SW 1271 (cell line): ENCODE data around the gene NTM.
"Not testable (repeated sequence)": the region's sequence is repeated elsewhere in the genome, so short reads cannot be mapped to it uniquely, and the experiment has no call there.

Source experiments
- DNase-seq, 2 experiments: peaks; one replicate each; lab custom pipeline; 2025; lab: John Stamatoyannopoulos, UW

NTM gene

DNA sequence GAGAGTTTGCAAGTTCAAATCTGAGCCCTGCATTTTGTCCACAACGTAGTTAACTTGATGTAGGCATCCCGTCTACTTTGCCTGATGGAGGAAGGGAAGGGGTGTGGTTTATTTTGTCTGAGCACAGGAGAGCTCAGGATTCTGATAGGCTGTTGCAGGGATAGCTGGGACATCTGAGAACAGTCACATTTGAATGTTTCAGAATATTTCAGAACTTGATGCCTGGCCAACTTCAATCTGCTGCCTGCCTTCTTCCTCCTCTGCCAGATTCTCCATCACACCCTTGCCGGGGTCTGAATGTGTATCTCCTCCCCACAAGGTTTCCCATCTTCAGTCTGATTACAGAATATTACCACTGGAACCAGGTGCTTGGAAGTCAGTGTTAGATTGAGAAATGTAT, 51.6 kb downstream of the NTM start:
- DNase-seq = no peak

DNA sequence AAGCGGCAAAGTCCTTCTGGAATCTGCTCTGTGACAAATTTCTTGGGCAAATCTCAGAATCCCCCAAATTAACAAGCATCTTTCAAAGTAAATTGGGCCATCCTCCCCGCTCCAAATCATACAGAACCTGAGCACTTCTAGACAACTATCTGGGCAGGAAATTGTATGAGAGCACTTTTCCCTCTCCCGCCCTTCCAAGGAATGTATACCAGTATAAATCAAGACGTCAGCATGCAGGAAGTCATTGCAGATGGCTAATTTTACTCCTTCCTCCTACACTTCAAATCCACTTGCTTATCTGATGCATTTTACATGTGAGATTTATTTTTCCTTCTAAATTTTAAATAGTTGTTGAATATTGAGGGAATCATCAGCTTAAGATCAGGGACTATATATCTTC, 52.1 kb downstream of the NTM start:
- peak in 1 of 2 experiments; percentile 13 for DNase-seq

- DNase-seq = peak in 1 of 2 experiments; percentile 13
Measured at GRCh38 chr11:131423688-131424087, 53.3 kb downstream of the NTM start.

- DNase-seq = not testable (repeated sequence)
Measured at GRCh38 chr11:131424257-131424876, 54.0 kb downstream of the NTM start.

GRCh38 chr11:131425285-131425684, 54.9 kb downstream of the NTM start:
- no peak for DNase-seq

DNA sequence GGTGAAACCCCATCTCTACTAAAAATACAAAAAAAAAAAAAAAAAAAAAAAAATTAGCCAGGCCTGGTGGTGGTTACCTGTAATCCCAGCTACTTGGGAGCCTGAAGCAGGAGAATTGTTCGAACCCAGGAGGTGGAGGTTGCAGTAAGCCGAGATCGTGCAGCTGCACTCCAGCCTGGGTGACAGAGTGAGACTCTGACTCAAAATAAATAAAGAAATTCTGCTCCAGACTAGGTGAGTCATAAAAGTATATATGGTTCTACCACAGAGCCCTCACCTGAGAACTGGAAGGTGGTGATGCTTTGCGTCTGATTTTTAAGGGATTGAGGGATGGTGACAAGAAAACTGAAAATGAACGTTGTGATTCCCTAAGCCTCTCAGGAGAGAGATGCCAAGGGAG, 58.4 kb downstream of the NTM start:
- no peak for DNase-seq

DNA sequence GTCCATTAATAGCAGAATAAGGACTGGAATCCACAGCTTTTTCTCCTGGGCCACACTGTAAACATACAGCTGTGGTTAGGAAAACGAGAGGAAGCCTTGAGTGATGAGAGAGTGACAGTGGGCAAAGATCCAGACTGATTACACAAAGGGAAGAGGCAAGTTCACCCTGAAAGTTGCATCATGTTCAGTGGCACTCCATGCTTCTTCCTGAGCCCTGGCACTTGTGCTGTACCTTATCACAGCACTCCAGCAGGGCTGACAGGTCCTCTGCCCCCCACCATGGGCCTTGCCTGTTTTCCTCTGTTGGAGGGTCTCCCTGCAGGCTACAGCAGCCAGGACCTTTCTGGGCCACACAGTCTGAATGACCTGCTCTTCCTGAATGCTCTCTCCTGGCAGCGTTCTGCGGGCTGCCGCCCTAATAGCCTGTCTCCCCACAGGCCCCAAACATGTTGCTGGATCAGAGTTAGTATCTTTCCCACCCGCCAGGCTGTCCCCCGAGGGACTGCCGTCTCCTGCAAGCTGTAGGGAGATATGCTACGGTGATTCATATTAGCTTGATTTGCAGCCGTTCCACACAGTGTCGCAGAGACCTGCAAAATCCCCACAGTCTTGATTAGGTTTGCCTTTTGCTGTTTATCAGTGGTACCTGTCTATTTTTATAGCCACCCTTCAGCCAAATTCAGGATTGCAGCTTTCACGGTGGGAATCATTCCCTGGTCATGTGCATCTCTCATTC, 60.2 kb downstream of the NTM start:
- DNase-seq = no peak

DNA sequence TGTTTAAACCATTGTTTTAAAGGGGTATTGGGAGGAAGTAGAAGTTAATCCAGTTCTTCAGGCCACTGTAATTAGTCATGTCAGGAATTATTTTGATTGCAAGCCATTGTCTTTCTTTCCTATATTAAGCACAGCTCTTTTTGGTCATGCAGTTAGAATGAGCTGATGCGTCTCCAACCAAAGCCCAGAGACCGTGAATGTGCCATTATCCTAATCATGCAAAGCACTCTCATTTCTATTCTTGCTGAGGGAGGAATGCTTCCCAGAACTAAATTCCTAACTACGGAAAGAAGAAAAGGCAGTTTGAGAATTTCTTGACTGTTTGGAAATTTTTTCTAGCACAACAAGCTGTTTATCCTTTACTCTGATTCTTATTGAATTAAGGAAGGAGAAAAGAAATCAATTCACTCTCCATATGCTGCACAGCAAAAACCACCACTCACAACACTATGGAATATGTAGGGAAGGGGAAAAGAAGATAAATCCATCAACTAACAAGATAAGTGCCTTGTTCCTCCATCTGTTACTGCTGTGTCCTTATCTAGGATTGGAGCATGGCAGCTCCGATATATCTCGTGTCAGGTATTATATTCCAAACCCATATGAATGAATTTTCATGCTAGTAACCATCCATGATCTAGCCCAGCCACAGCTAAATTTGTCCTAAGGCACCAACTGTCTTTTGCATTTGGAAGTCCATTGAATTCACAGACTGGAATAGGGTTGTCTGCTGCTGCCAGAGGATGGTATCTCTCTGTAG, 70.8 kb downstream of the NTM start:
- no peak for DNase-seq

GRCh38 chr11:131446590-131447275, 76.3 kb downstream of the NTM start:
- DNase-seq = no peak

DNA sequence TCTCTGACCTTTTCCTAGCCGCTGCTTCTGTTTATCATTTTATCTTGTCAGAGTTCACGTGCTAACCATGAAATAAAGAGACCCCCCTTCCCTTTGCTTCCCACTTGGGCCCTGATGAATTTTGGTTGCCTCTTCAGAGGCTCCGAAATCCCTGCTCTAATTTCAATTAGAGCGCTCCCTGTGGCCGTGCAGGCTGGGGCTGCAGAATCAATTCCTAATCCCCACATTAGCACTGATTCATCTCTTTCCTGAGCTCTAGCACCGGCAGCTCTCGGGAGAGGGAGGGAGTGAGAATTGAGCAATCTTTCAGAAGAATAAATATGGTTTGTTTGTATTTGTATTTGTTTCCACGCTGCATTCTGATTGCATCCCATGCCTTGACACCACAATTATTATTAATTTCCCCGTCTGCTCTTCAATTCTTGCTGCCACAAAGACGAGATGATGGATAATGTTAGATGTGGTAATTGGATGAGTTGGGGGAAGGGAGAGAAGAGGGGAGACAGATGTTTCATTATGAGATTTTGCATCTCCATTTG, 76.9 kb downstream of the NTM start:
- DNase-seq = no peak

GRCh38 chr11:131447898-131448297, 77.5 kb downstream of the NTM start:
- DNase-seq = no peak

GRCh38 chr11:131449036-131450019, 78.9 kb downstream of the NTM start:
- no peak for DNase-seq

- no peak for DNase-seq
Measured at GRCh38 chr11:131454490-131454889, 84.1 kb downstream of the NTM start.

DNA sequence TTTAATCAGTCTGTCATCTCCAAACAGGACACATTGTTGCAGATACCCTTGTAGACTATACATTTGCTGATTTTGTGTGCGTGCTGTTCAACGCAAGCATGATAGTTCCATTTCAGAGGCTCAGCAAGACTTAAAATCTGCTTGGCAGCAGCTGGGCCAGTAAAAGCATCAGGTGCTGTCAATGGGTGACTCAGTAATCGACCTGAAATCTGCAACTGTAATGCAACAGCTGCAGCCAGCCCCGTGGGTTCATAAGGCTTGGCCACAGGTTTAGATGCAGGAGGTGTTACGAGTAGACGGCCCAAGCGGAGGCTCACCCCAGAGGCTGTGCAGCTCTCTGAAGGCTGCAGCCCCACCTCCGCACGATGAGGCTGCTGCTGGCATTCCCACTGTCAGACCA, 84.6 kb downstream of the NTM start:
- DNase-seq = no peak

DNA sequence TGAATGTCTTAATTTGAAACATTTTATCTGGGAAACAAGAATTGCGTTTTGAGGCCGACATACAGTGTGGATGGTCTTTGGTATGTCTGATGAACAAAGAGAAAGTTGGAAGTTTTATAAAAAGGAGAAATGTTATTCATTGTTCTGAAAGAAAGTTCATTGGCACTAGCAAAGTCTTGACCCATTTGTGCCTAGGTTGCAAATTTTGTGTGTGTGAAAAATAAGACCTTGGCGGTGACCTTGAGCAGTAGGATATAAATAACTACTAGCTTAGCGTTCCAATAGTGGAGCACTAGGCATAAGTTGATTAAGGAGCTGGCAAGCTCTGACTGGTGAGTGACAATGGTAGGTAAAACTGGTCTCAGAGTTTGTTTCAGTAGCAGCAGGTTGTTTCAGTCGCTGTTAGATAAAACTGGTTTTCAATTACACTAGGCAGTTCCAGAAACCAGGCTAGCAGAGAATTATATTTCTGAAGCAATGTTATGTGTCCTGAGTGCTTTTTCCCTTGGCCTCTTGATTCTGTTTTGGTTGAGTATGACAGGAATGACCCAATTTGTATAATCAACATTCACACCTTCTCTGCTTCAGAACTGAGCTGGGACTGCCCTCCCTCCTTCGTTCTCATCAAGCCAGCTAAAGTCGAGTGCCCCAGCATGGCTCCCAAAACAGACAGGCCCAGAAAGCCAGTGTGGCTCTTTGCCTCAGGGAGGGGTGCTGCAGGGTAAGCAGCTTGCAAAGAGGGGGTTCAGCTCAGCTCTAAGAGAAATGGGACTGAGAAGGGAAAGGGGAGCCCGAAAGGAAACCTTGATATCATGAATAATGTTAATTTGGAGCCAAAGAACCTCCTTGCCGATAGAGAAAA, 85.7 kb downstream of the NTM start:
- no peak for DNase-seq

DNA sequence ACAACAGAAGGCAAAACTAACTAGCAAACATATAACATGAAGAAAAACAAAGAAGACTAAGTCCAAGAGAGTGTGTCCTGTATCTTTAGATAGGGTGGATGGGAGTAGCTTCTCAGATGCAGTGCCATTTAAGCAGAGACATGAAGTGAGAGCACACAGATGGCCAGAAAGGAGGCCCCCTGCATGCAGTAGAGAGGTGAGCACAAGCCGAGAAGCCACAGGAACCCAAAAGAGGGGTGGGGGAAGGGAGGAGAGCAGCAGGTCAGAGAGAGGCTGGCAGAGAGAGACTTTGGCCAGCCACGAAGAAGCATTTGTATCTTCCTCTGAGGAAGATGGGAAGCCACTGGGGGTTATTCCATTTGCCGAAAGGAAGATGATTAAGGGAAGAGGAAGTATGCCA, 86.7 kb downstream of the NTM start:
- DNase-seq = no peak

GRCh38 chr11:131458421-131458820, 88.0 kb downstream of the NTM start:
- no peak for DNase-seq

DNA sequence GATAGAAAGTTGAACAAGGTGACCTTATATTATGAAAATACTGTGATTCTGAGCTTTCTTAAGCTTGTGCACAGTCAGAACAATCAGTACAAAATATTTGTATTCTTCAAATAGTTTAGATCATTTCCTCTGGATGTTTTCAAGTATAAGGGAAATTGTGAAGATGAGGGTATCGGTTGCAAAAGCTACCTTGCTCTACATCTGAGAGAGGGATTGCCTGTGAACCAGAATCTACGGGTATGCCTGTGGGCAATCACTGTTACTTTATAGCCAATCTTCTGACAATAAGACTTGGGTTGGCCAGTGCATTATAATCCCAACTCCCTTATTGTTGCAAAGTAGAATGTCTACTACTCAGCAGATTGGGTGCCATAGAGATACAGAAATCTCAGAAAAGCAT, 90.5 kb downstream of the NTM start:
- DNase-seq = no peak

DNA sequence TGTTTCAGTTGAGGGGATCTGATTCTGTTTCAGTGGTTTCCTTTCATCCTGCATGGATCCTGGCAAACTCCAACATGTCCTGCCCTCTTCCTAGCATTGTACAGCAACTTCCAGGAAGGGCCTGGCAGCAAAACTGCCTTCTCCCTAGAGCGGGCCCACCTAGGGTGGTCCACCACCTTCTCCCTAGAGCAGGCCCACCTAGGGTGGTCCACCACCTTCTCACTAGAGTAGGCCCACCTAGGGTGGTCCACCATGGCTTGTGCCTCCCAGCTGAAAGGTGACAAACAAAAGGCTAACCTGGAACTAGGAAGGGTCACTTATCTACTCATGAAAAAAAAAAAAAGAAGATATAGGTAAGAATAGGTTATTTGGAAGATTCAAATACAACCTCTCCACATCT, 92.2 kb downstream of the NTM start:
- DNase-seq = no peak

- DNase-seq = no peak
Measured at GRCh38 chr11:131463162-131463561, 92.7 kb downstream of the NTM start.
